SHP77 treated with DMSO at 0.1 percent for 48 hours (cell line): Measurements from ENCODE around the gene NRIP1.
"Not testable (repeated sequence)": the region's sequence is repeated elsewhere in the genome, so short reads cannot be mapped to it uniquely, and the experiment has no call there.

ENCODE experiments used
- DNase-seq: peaks from one replicate; lab custom pipeline; 2025; lab: John Stamatoyannopoulos, UW

NRIP1 gene

GRCh38 chr21:14972678-14973077 is 92.1 kb downstream of the NRIP1 start:
- no peak for DNase-seq

GRCh38 chr21:14968821-14969220 is 96.0 kb downstream of the NRIP1 start:
- DNase-seq = no peak

GRCh38 chr21:14968029-14968428 is 96.8 kb downstream of the NRIP1 start:
- DNase-seq = no peak

GRCh38 chr21:14964621-14965020 is 100.2 kb downstream of the NRIP1 start:
- no peak for DNase-seq

GRCh38 chr21:14962217-14962616 is 102.6 kb downstream of the NRIP1 start:
- DNase-seq = no peak

GRCh38 chr21:14961502-14961901 is 103.3 kb downstream of the NRIP1 start:
- no peak for DNase-seq

- no peak for DNase-seq
Observed at GRCh38 chr21:14959343-14959742, 105.5 kb downstream of the NRIP1 start.

GRCh38 chr21:14957836-14958235 is 107.0 kb downstream of the NRIP1 start:
- DNase-seq = no peak

- no peak for DNase-seq
Observed at GRCh38 chr21:14956807-14957206, 108.0 kb downstream of the NRIP1 start.

- DNase-seq = no peak
Observed at GRCh38 chr21:14955936-14956520, 108.8 kb downstream of the NRIP1 start.

GRCh38 chr21:14952916-14953315 is 111.9 kb downstream of the NRIP1 start:
- no peak for DNase-seq

- no peak for DNase-seq
Observed at GRCh38 chr21:14949603-14950002, 115.2 kb downstream of the NRIP1 start.

- no peak for DNase-seq
Observed at GRCh38 chr21:14947613-14948160, 117.1 kb downstream of the NRIP1 start.

- DNase-seq = no peak
Observed at GRCh38 chr21:14945176-14945575, 119.6 kb downstream of the NRIP1 start.

- no peak for DNase-seq
Observed at GRCh38 chr21:14943616-14944015, 121.2 kb downstream of the NRIP1 start.

GRCh38 chr21:14942801-14943490 is 121.9 kb downstream of the NRIP1 start:
- DNase-seq = no peak

- DNase-seq = not testable (repeated sequence)
Observed at GRCh38 chr21:14927324-14927723, 137.5 kb downstream of the NRIP1 start.

GRCh38 chr21:14926186-14926585 is 138.6 kb downstream of the NRIP1 start:
- DNase-seq = no peak

GRCh38 chr21:14923468-14923867 is 141.3 kb downstream of the NRIP1 start:
- DNase-seq = no peak

GRCh38 chr21:14922980-14923379 is 141.8 kb downstream of the NRIP1 start:
- DNase-seq = no peak

GRCh38 chr21:14918527-14918926 is 146.3 kb downstream of the NRIP1 start:
- no peak for DNase-seq

- no peak for DNase-seq
Observed at GRCh38 chr21:14917762-14918161, 147.0 kb downstream of the NRIP1 start.

GRCh38 chr21:14916676-14917141 is 148.1 kb downstream of the NRIP1 start:
- no peak for DNase-seq

- no peak for DNase-seq
Observed at GRCh38 chr21:14913638-14914037, 151.2 kb downstream of the NRIP1 start.
